Hepatocyte (in vitro differentiated cells): ENCODE results near the gene DSCAML1. TPM values are rescaled to one million over a fixed set of nuclear protein-coding genes. Genes with fewer than 3 reads are reported as not detected.

Experiments
- DNase-seq: peaks from one replicate; pipeline ENCODE4 v3.0.0-alpha.2; 2016; ENCODE audit warnings: low spot score
- H2AFZ ChIP-seq: fragments of 200-600 bp; sonication (generic); 2 replicates; pipeline ENCODE4 v1.6.0; 2016; ENCODE audit warnings: antibody characterized with exemption, mild to moderate bottlenecking
- H3K27ac ChIP-seq: fragments of 200-600 bp; sonication (generic); 2 replicates; pipeline ENCODE4 v1.5.1; 2016; ENCODE audit warnings: mild to moderate bottlenecking
- H3K27me3 ChIP-seq: fragments of 200-600 bp; sonication (generic); 2 replicates; pipeline ENCODE4 v1.6.1; 2016
- H3K36me3 ChIP-seq: fragments of 200-600 bp; sonication (generic); replicated peaks from 2 replicates; pipeline ENCODE4 v1.5.1; 2016; ENCODE audit warnings: low read depth; ENCODE audit not compliant: insufficient read depth
- H3K4me1 ChIP-seq: fragments of 200-600 bp; sonication (generic); 2 replicates; pipeline ENCODE4 v1.5.1; 2016; ENCODE audit warnings: mild to moderate bottlenecking, moderate library complexity; ENCODE audit not compliant: insufficient read depth
- H3K4me2 ChIP-seq: fragments of 200-600 bp; sonication (generic); 2 replicates; pipeline ENCODE4 v1.6.0; 2016
- H3K4me3 ChIP-seq: fragments of 200-600 bp; sonication (generic); 2 replicates; pipeline ENCODE4 v1.5.1; 2016; ENCODE audit warnings: mild to moderate bottlenecking
- H3K79me2 ChIP-seq: fragments of 200-600 bp; sonication (generic); 2 replicates; pipeline ENCODE4 v1.6.0; 2017; ENCODE audit warnings: mild to moderate bottlenecking
- H3K9me2 ChIP-seq: fragments of 200-600 bp; sonication (generic); replicated peaks from 2 replicates; pipeline ENCODE4 v1.6.0; 2017; ENCODE audit warnings: mild to moderate bottlenecking; ENCODE audit not compliant: insufficient read depth
- H3K9me3 ChIP-seq: fragments of 200-600 bp; sonication (generic); 2 replicates; pipeline ENCODE4 v1.5.1; 2016; ENCODE audit warnings: low read depth, mild to moderate bottlenecking
- H4K20me1 ChIP-seq: fragments of 200-600 bp; sonication (generic); 2 replicates; pipeline ENCODE4 v1.6.0; 2016; ENCODE audit warnings: mild to moderate bottlenecking; ENCODE audit not compliant: insufficient read depth, poor library complexity, severe bottlenecking
- CTCF ChIP-seq: fragments of 200-600 bp; sonication (generic); IDR thresholded peaks from 2 replicates; pipeline ENCODE4 v1.5.1; 2016; ENCODE audit warnings: antibody characterized with exemption, mild to moderate bottlenecking; ENCODE audit not compliant: poor library complexity
- EZH2 ChIP-seq: fragments of 200-600 bp; sonication (generic); IDR thresholded peaks from 2 replicates; pipeline ENCODE4 v1.6.1; 2016; ENCODE audit warnings: antibody characterized with exemption, mild to moderate bottlenecking, borderline replicate concordance
- EZH2phosphoT487 ChIP-seq: fragments of 200-600 bp; sonication (generic); IDR thresholded peaks from one replicate; pipeline ENCODE4 v1.6.1; 2018; ENCODE audit warnings: antibody characterized with exemption, mild to moderate bottlenecking, low read depth, moderate library complexity; ENCODE audit not compliant: unreplicated experiment, severe bottlenecking
- WGBS: methylation state at CpG from one replicate; pipeline ENCODE4 v1.1.6; 2016; ENCODE audit warnings: low lambda C conversion rate; ENCODE audit errors: missing lambda C conversion rate; 5-methylcytosine and 5-hydroxymethylcytosine counted together
- polyA plus RNA-seq: library from polyadenylated mRNA; unstranded; fragments of >200 nt; fragmentation: Nextera tagmentation; extraction: Ambion mirVana; gene quantifications from 2 replicates; pipeline ENCODE4 v1.2.1, GENCODE V29; 2016
- total RNA-seq: library from RNA; depleted of rRNA; stranded (reverse); fragments of >200 nt; gene quantifications from 2 replicates; pipeline ENCODE4 v1.2.3, GENCODE V29; 2014

Gene DSCAML1
- total and polyA plus RNA-seq, 2 experiments from 2014 or later, result 0.46 to 2.6 TPM

GRCh38 chr11:117715801-117716200 lies 81.2 kb downstream of the DSCAML1 start:
- TF ChIP-seq EZH2phosphoT487, result no peak
- TF ChIP-seq CTCF, result no peak
- no peak for TF ChIP-seq EZH2
- H3K4me3 ChIP-seq, result no peak overlapping the region
- no peaks in the 10 kb centered on the region for H4K20me1 ChIP-seq
- 68% methylated on average over 8 of the region's 8 CpGs for WGBS
- peaks cover 22% of the 10 kb centered on the region for H3K4me1 ChIP-seq
- DNase-seq, result no peak
- no peaks in the 10 kb centered on the region for H3K9me2 ChIP-seq
- no peaks in the 10 kb centered on the region for H3K79me2 ChIP-seq
- H3K9me3 ChIP-seq, result no peaks in the 10 kb centered on the region
- H3K4me2 ChIP-seq, result no peak overlapping the region
- H3K36me3 ChIP-seq, result no peaks in the 10 kb centered on the region
- no peak overlapping the region for H2AFZ ChIP-seq
- H3K27ac ChIP-seq, result no peak overlapping the region
- peaks cover 13% of the 10 kb centered on the region for H3K27me3 ChIP-seq

DNA sequence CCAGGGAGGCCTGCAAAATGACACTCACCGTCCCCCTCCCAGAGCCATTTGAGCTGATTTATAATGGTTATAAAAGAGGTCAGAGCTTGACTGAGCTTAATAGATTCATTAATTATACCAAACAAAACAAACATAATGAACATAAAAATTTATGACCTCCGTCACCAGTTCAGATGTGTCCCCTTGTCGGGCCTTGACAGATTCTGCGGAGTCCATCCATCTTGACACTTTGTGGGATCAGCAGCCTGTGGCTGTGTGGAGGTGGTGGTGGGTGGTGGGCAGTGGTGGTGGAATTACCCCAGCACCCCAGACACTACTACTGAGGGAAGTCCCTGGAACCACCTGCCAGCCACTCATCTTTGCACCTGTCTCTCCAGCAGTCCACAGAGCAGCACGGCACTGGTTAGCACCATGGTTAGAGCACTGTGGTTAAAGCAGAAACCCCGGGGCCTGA lies 83.5 kb downstream of the DSCAML1 start:
- Histone ChIP-seq H3K79me2 (no peaks in the 10 kb centered on the region), H3K27ac (no peak overlapping the region), H3K9me2 (no peaks in the 10 kb centered on the region), H3K27me3 (peaks cover 24% of the 10 kb centered on the region), H3K36me3 (no peaks in the 10 kb centered on the region), H3K4me3 (no peak overlapping the region), H3K4me1 (peaks cover 10% of the 10 kb centered on the region), H3K4me2 (no peak overlapping the region), H3K9me3 (no peaks in the 10 kb centered on the region), H4K20me1 (no peaks in the 10 kb centered on the region), H2AFZ (no peak overlapping the region)
- no peak for DNase-seq
- WGBS, result 74% methylated on average over 6 of the region's 6 CpGs
- TF ChIP-seq CTCF (no peak), EZH2phosphoT487 (no peak), EZH2 (no peak)

DNA sequence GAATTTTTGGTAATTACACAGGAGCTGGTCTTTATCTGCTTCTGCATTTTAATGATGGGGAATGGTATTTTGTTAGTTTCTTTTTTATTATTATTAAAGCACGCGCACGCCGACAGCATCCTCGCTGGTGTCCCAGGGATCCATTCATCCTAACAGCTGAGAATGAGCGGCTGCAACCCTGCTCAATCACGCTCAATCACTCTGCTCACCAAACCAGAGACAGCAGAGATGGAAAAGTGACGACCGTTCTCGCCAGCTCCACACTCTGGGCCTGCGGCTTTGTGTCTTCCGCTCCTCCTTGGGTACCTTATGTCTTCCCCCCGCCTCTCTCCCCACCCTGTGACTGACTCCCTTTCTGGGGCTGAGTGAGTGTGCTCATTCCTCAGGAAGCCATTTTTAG lies 84.5 kb downstream of the DSCAML1 start:
- Histone ChIP-seq H3K4me1 (peaks cover 2% of the 10 kb centered on the region), H3K79me2 (no peaks in the 10 kb centered on the region), H2AFZ (no peak overlapping the region), H4K20me1 (no peaks in the 10 kb centered on the region), H3K4me3 (no peak overlapping the region), H3K9me3 (no peaks in the 10 kb centered on the region), H3K9me2 (no peaks in the 10 kb centered on the region), H3K4me2 (no peak overlapping the region), H3K27me3 (peaks cover 33% of the 10 kb centered on the region), H3K27ac (no peak overlapping the region), H3K36me3 (no peaks in the 10 kb centered on the region)
- DNase-seq, result no peak
- TF ChIP-seq EZH2, result no peak
- no peak for TF ChIP-seq EZH2phosphoT487
- TF ChIP-seq CTCF, result no peak
- 95% methylated on average over 13 of the region's 13 CpGs for WGBS

DNA sequence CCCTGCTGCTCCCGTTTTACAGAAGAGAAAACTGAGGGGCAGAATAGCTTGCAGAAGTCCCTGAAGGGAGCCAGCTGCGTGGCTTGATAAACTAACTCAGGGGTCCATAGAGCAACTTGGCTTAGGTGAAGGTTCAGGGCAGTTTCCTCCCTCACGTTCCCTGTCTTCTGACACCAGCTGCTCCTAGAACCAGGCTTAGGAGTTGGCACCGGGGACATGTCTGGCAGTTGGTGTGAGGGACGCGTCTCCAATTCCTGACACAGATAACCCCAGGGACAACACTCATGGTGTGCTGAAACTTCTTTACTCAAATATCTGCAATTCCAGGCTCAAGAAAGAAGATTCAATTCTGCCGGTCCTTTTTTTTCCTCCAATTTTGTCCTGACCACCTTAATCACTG lies 85.7 kb downstream of the DSCAML1 start:
- H3K79me2 ChIP-seq, result no peaks in the 10 kb centered on the region
- H3K4me3 ChIP-seq, result no peak overlapping the region
- no peak overlapping the region for H3K4me2 ChIP-seq
- H3K4me1 ChIP-seq, result no peaks in the 10 kb centered on the region
- H3K27ac ChIP-seq, result no peak overlapping the region
- no peaks in the 10 kb centered on the region for H3K9me3 ChIP-seq
- H4K20me1 ChIP-seq, result no peaks in the 10 kb centered on the region
- WGBS, result 74% methylated on average over 7 of the region's 7 CpGs
- H3K27me3 ChIP-seq, result peaks cover 33% of the 10 kb centered on the region
- no peaks in the 10 kb centered on the region for H3K36me3 ChIP-seq
- TF ChIP-seq EZH2, result no peak
- no peak for TF ChIP-seq CTCF
- TF ChIP-seq EZH2phosphoT487, result no peak
- no peaks in the 10 kb centered on the region for H3K9me2 ChIP-seq
- no peak overlapping the region for H2AFZ ChIP-seq
- no peak for DNase-seq
